Right lobe of liver (tissue), 4 donors: ENCODE measurements around the gene BMPER.

Experiments used
- POLR2A ChIP-seq: fragments of 450-650 bp; IDR thresholded peaks from one replicate; pipeline ENCODE4 v1.6.1; 2017; ENCODE audit warnings: antibody characterized with exemption, mild to moderate bottlenecking
- TF ChIP-seq, protein P1 (sequence below), 4 donors: fragments of 200-600 bp in 3 of 4; fragments of 450-650 bp in 1 of 4; IDR thresholded peaks; one replicate each; pipeline versions ENCODE4 v1.5.1 to v1.8.0; 2016 to 2022; ENCODE audit warnings: antibody characterized with exemption in 4 of 4, mild to moderate bottlenecking in 2 of 4
- donor health status: DM: no; HTN: no; CAD: no.
- donor health status: DM: no; HTN: no; CAD: no.
- donor health status: DM: no; HTN: yes; CAD: no.

GRCh38 chr7:34165466-34165865 is 260.1 kb downstream of the BMPER start:
- TF ChIP-seq, protein P1, sequence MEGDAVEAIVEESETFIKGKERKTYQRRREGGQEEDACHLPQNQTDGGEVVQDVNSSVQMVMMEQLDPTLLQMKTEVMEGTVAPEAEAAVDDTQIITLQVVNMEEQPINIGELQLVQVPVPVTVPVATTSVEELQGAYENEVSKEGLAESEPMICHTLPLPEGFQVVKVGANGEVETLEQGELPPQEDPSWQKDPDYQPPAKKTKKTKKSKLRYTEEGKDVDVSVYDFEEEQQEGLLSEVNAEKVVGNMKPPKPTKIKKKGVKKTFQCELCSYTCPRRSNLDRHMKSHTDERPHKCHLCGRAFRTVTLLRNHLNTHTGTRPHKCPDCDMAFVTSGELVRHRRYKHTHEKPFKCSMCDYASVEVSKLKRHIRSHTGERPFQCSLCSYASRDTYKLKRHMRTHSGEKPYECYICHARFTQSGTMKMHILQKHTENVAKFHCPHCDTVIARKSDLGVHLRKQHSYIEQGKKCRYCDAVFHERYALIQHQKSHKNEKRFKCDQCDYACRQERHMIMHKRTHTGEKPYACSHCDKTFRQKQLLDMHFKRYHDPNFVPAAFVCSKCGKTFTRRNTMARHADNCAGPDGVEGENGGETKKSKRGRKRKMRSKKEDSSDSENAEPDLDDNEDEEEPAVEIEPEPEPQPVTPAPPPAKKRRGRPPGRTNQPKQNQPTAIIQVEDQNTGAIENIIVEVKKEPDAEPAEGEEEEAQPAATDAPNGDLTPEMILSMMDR (IDR thresholded peaks at IDR 0.05): no peak
- no peak for TF ChIP-seq POLR2A
